HEK293 (cell line): Measurements from ENCODE around the gene NOD2.

ENCODE experiments used
- PRDM1 ChIP-seq: fragments of 450-650 bp; formaldehyde crosslinking; IDR thresholded peaks from 2 replicates; pipeline ENCODE4; 2016; ENCODE audit warnings: missing biosample characterization, missing genetic modification characterization
- REST ChIP-seq: fragments of 450-650 bp; formaldehyde crosslinking; IDR thresholded peaks from 2 replicates; pipeline ENCODE4 v1.5.1; 2016; ENCODE audit warnings: missing biosample characterization, missing genetic modification characterization
- SALL2 ChIP-seq: fragments of 450-650 bp; formaldehyde crosslinking; IDR thresholded peaks from 2 replicates; pipeline ENCODE4 v1.5.0; 2017; ENCODE audit warnings: missing biosample characterization, mild to moderate bottlenecking, missing genetic modification characterization, borderline replicate concordance
- YY1 ChIP-seq: fragments of 450-650 bp; formaldehyde crosslinking; IDR thresholded peaks from 2 replicates; pipeline ENCODE4 v1.5.1; 2018; ENCODE audit warnings: missing biosample characterization, missing genetic modification characterization
- ZBTB7A ChIP-seq: fragments of 450-650 bp; formaldehyde crosslinking; IDR thresholded peaks from 2 replicates; pipeline ENCODE4 v1.5.1; 2016; ENCODE audit warnings: low read depth, missing biosample characterization, missing genetic modification characterization
- ZNF10 ChIP-seq: fragments of 450-650 bp; formaldehyde crosslinking; IDR thresholded peaks from 2 replicates; pipeline ENCODE4 v1.5.1; 2017; ENCODE audit warnings: missing biosample characterization, missing genetic modification characterization
- ZNF544 ChIP-seq: fragments of 450-650 bp; formaldehyde crosslinking; IDR thresholded peaks from 2 replicates; pipeline ENCODE4 v1.5.0; 2017; ENCODE audit warnings: missing biosample characterization, missing genetic modification characterization
- ZNF624 ChIP-seq: fragments of 450-650 bp; formaldehyde crosslinking; IDR thresholded peaks from 2 replicates; pipeline ENCODE4 v1.5.1; 2017; ENCODE audit warnings: missing biosample characterization, missing genetic modification characterization
- TF ChIP-seq, protein P1 (sequence below): fragments of 450-650 bp; formaldehyde crosslinking; IDR thresholded peaks from 2 replicates; pipeline ENCODE4 v1.5.1; 2016; ENCODE audit warnings: missing biosample characterization, missing genetic modification characterization
- TF ChIP-seq, protein P2 (sequence below): fragments of 450-650 bp; formaldehyde crosslinking; IDR thresholded peaks from 2 replicates; pipeline ENCODE4 v1.5.1; 2016; ENCODE audit warnings: missing biosample characterization, missing genetic modification characterization
- TF ChIP-seq, protein P3 (sequence below): fragments of 450-650 bp; formaldehyde crosslinking; conservative IDR thresholded peaks from 2 replicates; pipeline ENCODE4 v1.5.1; 2016; ENCODE audit warnings: low read depth, missing biosample characterization, missing genetic modification characterization

- TF ChIP-seq REST (tag by site-specific recombination), result no peak
- TF ChIP-seq, protein P1, sequence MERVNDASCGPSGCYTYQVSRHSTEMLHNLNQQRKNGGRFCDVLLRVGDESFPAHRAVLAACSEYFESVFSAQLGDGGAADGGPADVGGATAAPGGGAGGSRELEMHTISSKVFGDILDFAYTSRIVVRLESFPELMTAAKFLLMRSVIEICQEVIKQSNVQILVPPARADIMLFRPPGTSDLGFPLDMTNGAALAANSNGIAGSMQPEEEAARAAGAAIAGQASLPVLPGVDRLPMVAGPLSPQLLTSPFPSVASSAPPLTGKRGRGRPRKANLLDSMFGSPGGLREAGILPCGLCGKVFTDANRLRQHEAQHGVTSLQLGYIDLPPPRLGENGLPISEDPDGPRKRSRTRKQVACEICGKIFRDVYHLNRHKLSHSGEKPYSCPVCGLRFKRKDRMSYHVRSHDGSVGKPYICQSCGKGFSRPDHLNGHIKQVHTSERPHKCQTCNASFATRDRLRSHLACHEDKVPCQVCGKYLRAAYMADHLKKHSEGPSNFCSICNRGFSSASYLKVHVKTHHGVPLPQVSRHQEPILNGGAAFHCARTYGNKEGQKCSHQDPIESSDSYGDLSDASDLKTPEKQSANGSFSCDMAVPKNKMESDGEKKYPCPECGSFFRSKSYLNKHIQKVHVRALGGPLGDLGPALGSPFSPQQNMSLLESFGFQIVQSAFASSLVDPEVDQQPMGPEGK (tag by site-specific recombination), result no peak
- TF ChIP-seq, protein P2, sequence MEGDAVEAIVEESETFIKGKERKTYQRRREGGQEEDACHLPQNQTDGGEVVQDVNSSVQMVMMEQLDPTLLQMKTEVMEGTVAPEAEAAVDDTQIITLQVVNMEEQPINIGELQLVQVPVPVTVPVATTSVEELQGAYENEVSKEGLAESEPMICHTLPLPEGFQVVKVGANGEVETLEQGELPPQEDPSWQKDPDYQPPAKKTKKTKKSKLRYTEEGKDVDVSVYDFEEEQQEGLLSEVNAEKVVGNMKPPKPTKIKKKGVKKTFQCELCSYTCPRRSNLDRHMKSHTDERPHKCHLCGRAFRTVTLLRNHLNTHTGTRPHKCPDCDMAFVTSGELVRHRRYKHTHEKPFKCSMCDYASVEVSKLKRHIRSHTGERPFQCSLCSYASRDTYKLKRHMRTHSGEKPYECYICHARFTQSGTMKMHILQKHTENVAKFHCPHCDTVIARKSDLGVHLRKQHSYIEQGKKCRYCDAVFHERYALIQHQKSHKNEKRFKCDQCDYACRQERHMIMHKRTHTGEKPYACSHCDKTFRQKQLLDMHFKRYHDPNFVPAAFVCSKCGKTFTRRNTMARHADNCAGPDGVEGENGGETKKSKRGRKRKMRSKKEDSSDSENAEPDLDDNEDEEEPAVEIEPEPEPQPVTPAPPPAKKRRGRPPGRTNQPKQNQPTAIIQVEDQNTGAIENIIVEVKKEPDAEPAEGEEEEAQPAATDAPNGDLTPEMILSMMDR (tag by site-specific recombination), result no peak
- no peak for TF ChIP-seq SALL2 (tag by site-specific recombination)
- TF ChIP-seq ZNF10 (tag by site-specific recombination), result no peak
- no peak for TF ChIP-seq PRDM1 (tag by site-specific recombination)
- TF ChIP-seq ZNF544, result no peak
- TF ChIP-seq ZBTB7A, result no peak
- TF ChIP-seq, protein P3, sequence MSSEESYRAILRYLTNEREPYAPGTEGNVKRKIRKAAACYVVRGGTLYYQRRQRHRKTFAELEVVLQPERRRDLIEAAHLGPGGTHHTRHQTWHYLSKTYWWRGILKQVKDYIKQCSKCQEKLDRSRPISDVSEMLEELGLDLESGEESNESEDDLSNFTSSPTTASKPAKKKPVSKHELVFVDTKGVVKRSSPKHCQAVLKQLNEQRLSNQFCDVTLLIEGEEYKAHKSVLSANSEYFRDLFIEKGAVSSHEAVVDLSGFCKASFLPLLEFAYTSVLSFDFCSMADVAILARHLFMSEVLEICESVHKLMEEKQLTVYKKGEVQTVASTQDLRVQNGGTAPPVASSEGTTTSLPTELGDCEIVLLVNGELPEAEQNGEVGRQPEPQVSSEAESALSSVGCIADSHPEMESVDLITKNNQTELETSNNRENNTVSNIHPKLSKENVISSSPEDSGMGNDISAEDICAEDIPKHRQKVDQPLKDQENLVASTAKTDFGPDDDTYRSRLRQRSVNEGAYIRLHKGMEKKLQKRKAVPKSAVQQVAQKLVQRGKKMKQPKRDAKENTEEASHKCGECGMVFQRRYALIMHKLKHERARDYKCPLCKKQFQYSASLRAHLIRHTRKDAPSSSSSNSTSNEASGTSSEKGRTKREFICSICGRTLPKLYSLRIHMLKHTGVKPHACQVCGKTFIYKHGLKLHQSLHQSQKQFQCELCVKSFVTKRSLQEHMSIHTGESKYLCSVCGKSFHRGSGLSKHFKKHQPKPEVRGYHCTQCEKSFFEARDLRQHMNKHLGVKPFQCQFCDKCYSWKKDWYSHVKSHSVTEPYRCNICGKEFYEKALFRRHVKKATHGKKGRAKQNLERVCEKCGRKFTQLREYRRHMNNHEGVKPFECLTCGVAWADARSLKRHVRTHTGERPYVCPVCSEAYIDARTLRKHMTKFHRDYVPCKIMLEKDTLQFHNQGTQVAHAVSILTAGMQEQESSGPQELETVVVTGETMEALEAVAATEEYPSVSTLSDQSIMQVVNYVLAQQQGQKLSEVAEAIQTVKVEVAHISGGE (tag by site-specific recombination), result no peak
- no peak for TF ChIP-seq ZNF624 (tag by site-specific recombination)
- no peak for TF ChIP-seq YY1 (tag by site-specific recombination)
Observed at GRCh38 chr16:50719401-50720337, 26.3 kb downstream of the NOD2 start.
